ENCODE measurements around the gene NMT1.

Gene NMT1

GRCh38 chr17:45148183-45149036 lies 87.3 kb downstream of the NMT1 start, which contains the start of gene HEXIM1 (continued):
- TF ChIP-seq, protein P1, sequence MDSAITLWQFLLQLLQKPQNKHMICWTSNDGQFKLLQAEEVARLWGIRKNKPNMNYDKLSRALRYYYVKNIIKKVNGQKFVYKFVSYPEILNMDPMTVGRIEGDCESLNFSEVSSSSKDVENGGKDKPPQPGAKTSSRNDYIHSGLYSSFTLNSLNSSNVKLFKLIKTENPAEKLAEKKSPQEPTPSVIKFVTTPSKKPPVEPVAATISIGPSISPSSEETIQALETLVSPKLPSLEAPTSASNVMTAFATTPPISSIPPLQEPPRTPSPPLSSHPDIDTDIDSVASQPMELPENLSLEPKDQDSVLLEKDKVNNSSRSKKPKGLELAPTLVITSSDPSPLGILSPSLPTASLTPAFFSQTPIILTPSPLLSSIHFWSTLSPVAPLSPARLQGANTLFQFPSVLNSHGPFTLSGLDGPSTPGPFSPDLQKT (IDR thresholded peaks at IDR 0.05; ENCODE audit: borderline replicate concordance, low read depth, low read length): no peak
- peak; percentile 46; the same call in 1 of the 2 replicates for TF ChIP-seq ZNF488 (tag by site-specific recombination; IDR thresholded peaks at IDR 0.05)
- no peak for TF ChIP-seq ZNF571 (tag by site-specific recombination; IDR thresholded peaks at IDR 0.05)
- peak; percentile 65 for TF ChIP-seq GLIS1 (tag by site-specific recombination; IDR thresholded peaks at IDR 0.05)
- peak; percentile 73 for TF ChIP-seq ZNF623 (tag by site-specific recombination; IDR thresholded peaks at IDR 0.05)
- TF ChIP-seq ZNF624 (tag by site-specific recombination; IDR thresholded peaks at IDR 0.05): peak; percentile 99
- peak; percentile 97 for TF ChIP-seq ZNF76 (tag by site-specific recombination; IDR thresholded peaks at IDR 0.05; ENCODE audit: borderline replicate concordance, low read depth)
- TF ChIP-seq, protein P2, sequence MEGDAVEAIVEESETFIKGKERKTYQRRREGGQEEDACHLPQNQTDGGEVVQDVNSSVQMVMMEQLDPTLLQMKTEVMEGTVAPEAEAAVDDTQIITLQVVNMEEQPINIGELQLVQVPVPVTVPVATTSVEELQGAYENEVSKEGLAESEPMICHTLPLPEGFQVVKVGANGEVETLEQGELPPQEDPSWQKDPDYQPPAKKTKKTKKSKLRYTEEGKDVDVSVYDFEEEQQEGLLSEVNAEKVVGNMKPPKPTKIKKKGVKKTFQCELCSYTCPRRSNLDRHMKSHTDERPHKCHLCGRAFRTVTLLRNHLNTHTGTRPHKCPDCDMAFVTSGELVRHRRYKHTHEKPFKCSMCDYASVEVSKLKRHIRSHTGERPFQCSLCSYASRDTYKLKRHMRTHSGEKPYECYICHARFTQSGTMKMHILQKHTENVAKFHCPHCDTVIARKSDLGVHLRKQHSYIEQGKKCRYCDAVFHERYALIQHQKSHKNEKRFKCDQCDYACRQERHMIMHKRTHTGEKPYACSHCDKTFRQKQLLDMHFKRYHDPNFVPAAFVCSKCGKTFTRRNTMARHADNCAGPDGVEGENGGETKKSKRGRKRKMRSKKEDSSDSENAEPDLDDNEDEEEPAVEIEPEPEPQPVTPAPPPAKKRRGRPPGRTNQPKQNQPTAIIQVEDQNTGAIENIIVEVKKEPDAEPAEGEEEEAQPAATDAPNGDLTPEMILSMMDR (tag by site-specific recombination; IDR thresholded peaks at IDR 0.05): peak; percentile 40; the same call in 1 of the 2 replicates
- TF ChIP-seq PRDM4 (tag by site-specific recombination; IDR thresholded peaks at IDR 0.05): peak; percentile 88
- TF ChIP-seq ZNF473 (tag by site-specific recombination; IDR thresholded peaks at IDR 0.05): no peak
- TF ChIP-seq ZNF324 (tag by site-specific recombination; IDR thresholded peaks at IDR 0.05): peak; percentile 99
- peak; percentile 99 for TF ChIP-seq KLF8 (tag by site-specific recombination; IDR thresholded peaks at IDR 0.05)
- TF ChIP-seq, protein P3, sequence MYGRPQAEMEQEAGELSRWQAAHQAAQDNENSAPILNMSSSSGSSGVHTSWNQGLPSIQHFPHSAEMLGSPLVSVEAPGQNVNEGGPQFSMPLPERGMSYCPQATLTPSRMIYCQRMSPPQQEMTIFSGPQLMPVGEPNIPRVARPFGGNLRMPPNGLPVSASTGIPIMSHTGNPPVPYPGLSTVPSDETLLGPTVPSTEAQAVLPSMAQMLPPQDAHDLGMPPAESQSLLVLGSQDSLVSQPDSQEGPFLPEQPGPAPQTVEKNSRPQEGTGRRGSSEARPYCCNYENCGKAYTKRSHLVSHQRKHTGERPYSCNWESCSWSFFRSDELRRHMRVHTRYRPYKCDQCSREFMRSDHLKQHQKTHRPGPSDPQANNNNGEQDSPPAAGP (tag by site-specific recombination; IDR thresholded peaks at IDR 0.05): peak; percentile 100
- no peak; the same call in 1 of the 2 replicates for TF ChIP-seq ZNF585B (tag by site-specific recombination; IDR thresholded peaks at IDR 0.05)
- peak; percentile 36; the same call in 1 of the 2 replicates for TF ChIP-seq OSR2 (tag by site-specific recombination; IDR thresholded peaks at IDR 0.05)
- TF ChIP-seq ZNF544 (tag by site-specific recombination; IDR thresholded peaks at IDR 0.05): no peak
- TF ChIP-seq, protein P4, sequence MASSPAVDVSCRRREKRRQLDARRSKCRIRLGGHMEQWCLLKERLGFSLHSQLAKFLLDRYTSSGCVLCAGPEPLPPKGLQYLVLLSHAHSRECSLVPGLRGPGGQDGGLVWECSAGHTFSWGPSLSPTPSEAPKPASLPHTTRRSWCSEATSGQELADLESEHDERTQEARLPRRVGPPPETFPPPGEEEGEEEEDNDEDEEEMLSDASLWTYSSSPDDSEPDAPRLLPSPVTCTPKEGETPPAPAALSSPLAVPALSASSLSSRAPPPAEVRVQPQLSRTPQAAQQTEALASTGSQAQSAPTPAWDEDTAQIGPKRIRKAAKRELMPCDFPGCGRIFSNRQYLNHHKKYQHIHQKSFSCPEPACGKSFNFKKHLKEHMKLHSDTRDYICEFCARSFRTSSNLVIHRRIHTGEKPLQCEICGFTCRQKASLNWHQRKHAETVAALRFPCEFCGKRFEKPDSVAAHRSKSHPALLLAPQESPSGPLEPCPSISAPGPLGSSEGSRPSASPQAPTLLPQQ (tag by site-specific recombination; IDR thresholded peaks at IDR 0.05): peak; percentile 94
- no peak for TF ChIP-seq ZNF426 (tag by site-specific recombination; IDR thresholded peaks at IDR 0.05)
- peak; percentile 61 for TF ChIP-seq ZIC2 (tag by site-specific recombination; IDR thresholded peaks at IDR 0.05)
- TF ChIP-seq ZNF704 (tag by site-specific recombination; IDR thresholded peaks at IDR 0.05): no peak
- no peak for TF ChIP-seq ZNF350 (tag by site-specific recombination; IDR thresholded peaks at IDR 0.05)
- TF ChIP-seq ZNF777 (tag by site-specific recombination; IDR thresholded peaks at IDR 0.05; ENCODE audit: borderline replicate concordance): peak; percentile 93
- TF ChIP-seq TRIM28 (IDR thresholded peaks at IDR 0.05; ENCODE audit: borderline replicate concordance, low read length): peak; percentile 30; the same call in 1 of the 2 replicates
- peak; percentile 95 for TF ChIP-seq ZNF792 (tag by site-specific recombination; IDR thresholded peaks at IDR 0.05)
- peak; percentile 99 for TF ChIP-seq ZBTB10 (tag by site-specific recombination; IDR thresholded peaks at IDR 0.05)

Measured in HEK293 (cell line).